ENCODE results near the gene SLC47A2. TPM values are rescaled to one million over a fixed set of nuclear protein-coding genes. Genes with fewer than 3 reads are reported as not detected.

SLC47A2 gene
- total RNA-seq, 1 donor from 2014 or later: not detected

GRCh38 chr17:19752216-19753050 lies 36.0 kb upstream of the SLC47A2 start:
- Mint-ChIP-seq H3K4me1 (ENCODE audit: unreplicated experiment) (peaks cover 8% of the 10 kb centered on the region), H3K27ac (ENCODE audit: unreplicated experiment) (no peak overlapping the region), H3K27me3 (ENCODE audit: unreplicated experiment) (peaks cover 15% of the 10 kb centered on the region), H3K36me3 (ENCODE audit: low read depth, unreplicated experiment) (peaks cover 4% of the 10 kb centered on the region), H3K9me3 (ENCODE audit: unreplicated experiment) (no peaks in the 10 kb centered on the region), H3K4me3 (ENCODE audit: unreplicated experiment) (no peak overlapping the region)
- no peak for DNase-seq (ENCODE audit: low spot score)
- TF ChIP-seq CTCF (IDR thresholded peaks at IDR 0.05; ENCODE audit: unreplicated experiment): no peak

GRCh38 chr17:19750835-19751234 lies 34.5 kb upstream of the SLC47A2 start:
- peaks cover 17% of the 10 kb centered on the region for H3K27me3 Mint-ChIP-seq (ENCODE audit: unreplicated experiment)
- H3K4me3 Mint-ChIP-seq (ENCODE audit: unreplicated experiment): no peak overlapping the region
- no peak overlapping the region for H3K27ac Mint-ChIP-seq (ENCODE audit: unreplicated experiment)

GRCh38 chr17:19750020-19750572 lies 33.7 kb upstream of the SLC47A2 start:
- Mint-ChIP-seq H3K4me1 (ENCODE audit: unreplicated experiment) (no peaks in the 10 kb centered on the region), H3K9me3 (ENCODE audit: unreplicated experiment) (no peaks in the 10 kb centered on the region), H3K36me3 (ENCODE audit: low read depth, unreplicated experiment) (peaks cover 4% of the 10 kb centered on the region), H3K4me3 (ENCODE audit: unreplicated experiment) (no peak overlapping the region), H3K27ac (ENCODE audit: unreplicated experiment) (no peak overlapping the region), H3K27me3 (ENCODE audit: unreplicated experiment) (peaks cover 17% of the 10 kb centered on the region)
- DNase-seq (ENCODE audit: low spot score): no peak
- no peak for TF ChIP-seq CTCF (IDR thresholded peaks at IDR 0.05; ENCODE audit: unreplicated experiment)

More at GRCh38 chr17:19750835-19751234, 34.5 kb upstream of the SLC47A2 start:
- Mint-ChIP-seq H3K4me1 (ENCODE audit: unreplicated experiment) (no peaks in the 10 kb centered on the region), H3K9me3 (ENCODE audit: unreplicated experiment) (no peaks in the 10 kb centered on the region), H3K36me3 (ENCODE audit: low read depth, unreplicated experiment) (peaks cover 4% of the 10 kb centered on the region)
- no peak for DNase-seq (ENCODE audit: low spot score)
- no peak for TF ChIP-seq CTCF (IDR thresholded peaks at IDR 0.05; ENCODE audit: unreplicated experiment)

- TF ChIP-seq CTCF (IDR thresholded peaks at IDR 0.05; ENCODE audit: unreplicated experiment): no peak
- Mint-ChIP-seq H3K36me3 (ENCODE audit: low read depth, unreplicated experiment) (peaks cover 4% of the 10 kb centered on the region), H3K9me3 (ENCODE audit: unreplicated experiment) (no peaks in the 10 kb centered on the region), H3K4me3 (ENCODE audit: unreplicated experiment) (no peak overlapping the region), H3K4me1 (ENCODE audit: unreplicated experiment) (no peaks in the 10 kb centered on the region), H3K27ac (ENCODE audit: unreplicated experiment) (no peak overlapping the region), H3K27me3 (ENCODE audit: unreplicated experiment) (peaks cover 17% of the 10 kb centered on the region)
- DNase-seq (ENCODE audit: low spot score): no peak
Observed at GRCh38 chr17:19748807-19749193, 32.4 kb upstream of the SLC47A2 start.

All from endothelial cell (in vitro differentiated cells).